Testis (tissue), 2 donors: ENCODE measurements around the gene MANF.

Experiments
- POLR2A ChIP-seq: fragments of 450-650 bp; IDR thresholded peaks from one replicate; pipeline ENCODE4 v1.6.1; 2017; ENCODE audit warnings: antibody characterized with exemption, mild to moderate bottlenecking, moderate library complexity
- TF ChIP-seq, protein P1 (sequence below), 3 experiments: fragments of 450-650 bp in 2 of 3; fragments of 200-600 bp in 1 of 3; sonication (generic) in 1 of 3; IDR thresholded peaks; one replicate each; pipeline ENCODE4 v1.5.1; 2016 to 2019; ENCODE audit warnings: antibody characterized with exemption in 3 of 3, mild to moderate bottlenecking in 2 of 3, moderate library complexity in 1 of 3

DNA sequence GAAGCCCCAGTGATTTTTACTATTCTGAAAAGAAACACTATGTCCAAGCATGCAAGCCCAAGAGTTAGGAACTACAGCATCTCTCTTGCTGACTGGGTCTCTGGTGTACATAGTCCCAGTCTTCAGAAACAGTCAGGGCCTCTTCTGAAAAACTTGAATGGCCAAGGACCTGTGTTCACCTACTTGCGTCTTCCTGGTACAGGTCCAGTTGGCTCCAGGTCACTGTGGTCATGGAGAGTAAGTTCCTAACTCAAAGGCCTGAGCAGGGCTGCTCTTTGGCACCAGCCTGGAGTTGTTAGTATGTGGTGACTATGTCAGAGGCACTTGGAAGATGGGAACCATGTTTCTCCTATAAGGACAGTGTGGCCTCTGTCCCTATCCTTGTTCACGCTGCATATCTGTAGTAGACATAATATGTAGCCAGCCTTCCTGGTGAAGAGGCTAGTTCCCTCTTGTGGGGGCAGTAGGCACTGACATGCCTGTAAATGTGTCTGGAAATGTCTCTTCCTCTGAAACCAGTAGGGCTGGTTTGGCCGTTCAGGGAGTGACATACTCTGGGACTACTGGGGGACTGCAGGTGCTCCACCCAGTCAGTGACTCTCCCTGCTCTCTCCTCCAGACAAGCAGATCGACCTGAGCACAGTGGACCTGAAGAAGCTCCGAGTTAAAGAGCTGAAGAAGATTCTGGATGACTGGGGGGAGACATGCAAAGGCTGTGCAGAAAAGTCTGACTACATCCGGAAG lies 3.4 kb downstream of the MANF start:
- TF ChIP-seq, protein P1, sequence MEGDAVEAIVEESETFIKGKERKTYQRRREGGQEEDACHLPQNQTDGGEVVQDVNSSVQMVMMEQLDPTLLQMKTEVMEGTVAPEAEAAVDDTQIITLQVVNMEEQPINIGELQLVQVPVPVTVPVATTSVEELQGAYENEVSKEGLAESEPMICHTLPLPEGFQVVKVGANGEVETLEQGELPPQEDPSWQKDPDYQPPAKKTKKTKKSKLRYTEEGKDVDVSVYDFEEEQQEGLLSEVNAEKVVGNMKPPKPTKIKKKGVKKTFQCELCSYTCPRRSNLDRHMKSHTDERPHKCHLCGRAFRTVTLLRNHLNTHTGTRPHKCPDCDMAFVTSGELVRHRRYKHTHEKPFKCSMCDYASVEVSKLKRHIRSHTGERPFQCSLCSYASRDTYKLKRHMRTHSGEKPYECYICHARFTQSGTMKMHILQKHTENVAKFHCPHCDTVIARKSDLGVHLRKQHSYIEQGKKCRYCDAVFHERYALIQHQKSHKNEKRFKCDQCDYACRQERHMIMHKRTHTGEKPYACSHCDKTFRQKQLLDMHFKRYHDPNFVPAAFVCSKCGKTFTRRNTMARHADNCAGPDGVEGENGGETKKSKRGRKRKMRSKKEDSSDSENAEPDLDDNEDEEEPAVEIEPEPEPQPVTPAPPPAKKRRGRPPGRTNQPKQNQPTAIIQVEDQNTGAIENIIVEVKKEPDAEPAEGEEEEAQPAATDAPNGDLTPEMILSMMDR (IDR thresholded peaks at IDR 0.05): peak in 1 of 3 experiments; percentile 5
- no peak for TF ChIP-seq POLR2A
